DND-41 (cell line): ENCODE measurements around the gene MLXIPL.

Source experiments
- CTCF ChIP-seq: IDR thresholded peaks from 2 replicates; pipeline ENCODE4 v1.5.1; 2012; ENCODE audit warnings: borderline replicate concordance, low read length, moderate library complexity, mild to moderate bottlenecking; ENCODE audit not compliant: poor library complexity, severe bottlenecking; ENCODE audit errors: extremely low read depth
- EZH2 ChIP-seq: IDR thresholded peaks from 3 replicates; pipeline ENCODE4 v1.6.1; 2012; ENCODE audit warnings: borderline replicate concordance, low read depth, mild to moderate bottlenecking, moderate library complexity, low read length, inconsistent platforms; ENCODE audit not compliant: severe bottlenecking

DNA sequence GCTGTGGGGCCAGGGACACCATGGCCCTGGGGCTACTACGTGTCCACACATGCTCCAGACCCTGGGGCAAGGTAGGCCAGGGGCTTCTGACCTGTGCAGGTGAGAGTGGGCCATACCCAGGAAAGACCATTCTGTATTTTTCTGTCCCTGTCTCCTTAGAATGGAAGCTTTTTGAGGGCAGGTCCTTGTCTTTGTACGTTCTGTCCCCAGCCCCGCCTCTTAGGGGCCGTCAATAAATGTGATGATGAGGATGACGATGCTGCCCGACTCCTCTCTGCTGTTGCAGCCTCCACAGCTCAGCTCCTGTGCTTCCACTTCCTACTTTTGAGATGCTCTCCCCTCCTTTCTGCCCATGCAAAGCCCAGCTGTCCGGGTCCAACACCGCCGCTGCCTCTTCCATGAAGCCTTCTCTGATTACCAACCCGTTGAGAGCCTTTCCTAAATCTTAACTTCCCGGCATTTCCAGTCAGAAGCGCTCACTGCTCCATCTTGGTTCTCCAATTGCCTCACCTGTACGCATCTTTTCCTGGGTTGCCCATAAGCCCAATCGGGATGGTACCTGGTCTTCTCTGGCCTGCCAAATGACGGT is 47.6 kb upstream of the MLXIPL start:
- TF ChIP-seq CTCF (no peak), EZH2 (no peak)
